ENCODE results near the gene EFNA2. TPM values are rescaled to one million over a fixed set of nuclear protein-coding genes. Genes with fewer than 3 reads are reported as not detected.
A peak's percentile ranks its signal among the peaks of the same experiment; 100 is the strongest.

Gene EFNA2
- total RNA-seq, 1 experiment from 2014 or later = 14.3 TPM

DNA sequence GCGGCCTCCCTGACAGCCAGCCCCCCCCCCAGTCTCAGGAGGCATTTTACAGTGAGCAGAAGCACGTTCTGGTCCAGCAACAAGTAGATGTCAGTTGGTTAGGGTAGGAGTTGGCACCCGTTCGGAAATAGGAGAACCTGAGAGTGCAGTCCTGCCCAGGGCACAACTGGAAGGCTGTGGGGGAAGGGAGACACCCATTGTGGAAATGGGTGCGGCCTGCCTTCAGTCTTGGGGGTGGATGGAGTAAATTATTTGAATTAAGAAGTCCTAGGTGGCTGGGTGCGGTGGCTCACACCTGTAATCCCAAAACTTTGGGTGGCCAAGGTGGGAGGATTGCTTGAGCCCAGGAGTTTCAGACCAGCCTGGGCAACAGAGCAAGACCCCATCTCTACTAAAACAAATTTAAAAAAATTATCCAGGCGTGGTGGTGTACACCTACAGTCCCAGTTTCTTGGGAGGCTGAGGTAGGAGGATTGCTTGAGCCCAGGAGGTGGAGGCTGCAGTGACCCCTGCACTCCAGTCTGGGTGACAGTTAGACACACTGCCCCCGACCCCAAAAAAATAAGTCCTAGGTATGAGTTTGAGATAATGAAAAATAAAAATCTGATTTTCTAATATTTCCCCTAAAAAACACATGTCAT lies 15.3 kb upstream of the EFNA2 start:
- Histone ChIP-seq H3K9ac (ENCODE audit: extremely low read depth, insufficient read length, low read length) (peak overlapping the region; percentile 86), H3T11ph (ENCODE audit: low read length) (no peak overlapping the region), H3K18ac (ENCODE audit: insufficient read length, low read depth, low read length) (peak overlapping the region; percentile 43), H2BK12ac (ENCODE audit: insufficient read length, low read depth, low read length) (no peak overlapping the region), H3K9me3 (ENCODE audit: control insufficient read depth, low read depth, low read length) (no peaks in the 10 kb centered on the region), H4K91ac (ENCODE audit: insufficient read length, low read depth, low read length) (no peak overlapping the region), H2AK5ac (ENCODE audit: insufficient read length, low read length) (no peak overlapping the region), H3K23ac (ENCODE audit: insufficient read length, low read depth, low read length) (no peak overlapping the region), H3K23me2 (ENCODE audit: insufficient read length, low read depth, low read length, poor library complexity, severe bottlenecking) (peaks cover 20% of the 10 kb centered on the region), H2BK15ac (ENCODE audit: low read depth, low read length) (no peak overlapping the region), H2BK20ac (ENCODE audit: low read depth, low read length, poor library complexity, severe bottlenecking) (no peak overlapping the region), H2AFZ (ENCODE audit: low read length) (no peak overlapping the region), H2BK120ac (ENCODE audit: low read depth, low read length, poor library complexity, severe bottlenecking) (no peak overlapping the region), H3K4me2 (ENCODE audit: insufficient read depth, insufficient read length, low read length) (peak overlapping the region; percentile 87), H3K27ac (ENCODE audit: insufficient read length, low read depth, low read length) (no peak overlapping the region), H3K79me2 (ENCODE audit: insufficient read depth, low read length) (peaks cover 4% of the 10 kb centered on the region; the same call in 1 of the 2 replicates), H3K4ac (ENCODE audit: low read depth, low read length) (no peak overlapping the region), H3K27me3 (ENCODE audit: insufficient read depth, low read length) (no peaks in the 10 kb centered on the region), H2BK5ac (ENCODE audit: insufficient read length, low read length) (no peak overlapping the region), H3K4me1 (ENCODE audit: insufficient read depth, low read length) (no peaks in the 10 kb centered on the region; the same call in 1 of the 2 replicates), H4K20me1 (ENCODE audit: control insufficient read depth, insufficient read depth, insufficient read length) (no peaks in the 10 kb centered on the region), H3K56ac (ENCODE audit: insufficient read length, low read depth, low read length) (no peak overlapping the region), H3K79me1 (ENCODE audit: insufficient read depth, low read depth, low read length, poor library complexity, severe bottlenecking) (peaks cover 9% of the 10 kb centered on the region), H4K5ac (ENCODE audit: insufficient read length, low read depth, low read length) (no peak overlapping the region), H4K8ac (replicated peaks; ENCODE audit: insufficient read length, low read depth, low read length) (no peak overlapping the region), H3K14ac (ENCODE audit: insufficient read depth, low read length) (peak overlapping the region; percentile 72; the same call in 1 of the 2 replicates)
- no CpG with 5 or more reads among the region's 8 CpGs for WGBS (ENCODE audit: extremely low coverage, insufficient read length, low lambda C conversion rate)
- no peaks in the 10 kb centered on the region for H3K9me3 Mint-ChIP-seq
- DNase-seq = no peak
- peaks cover 36 to 49% (median 46%) of the 10 kb centered on the region in 3 experiments for H3K36me3 Mint-ChIP-seq (ENCODE audit: insufficient read depth in 1 of 3, low read depth in 3 of 3)
- H3K4me1 Mint-ChIP-seq = peaks cover 51 to 61% of the 10 kb centered on the region in 2 experiments
- H3K27ac Mint-ChIP-seq = peak overlapping the region; percentile 95 to 99 (median 95)
- H3K4me3 Mint-ChIP-seq = peak overlapping the region; percentile 85 to 90
- peaks cover 13% of the 10 kb centered on the region for H3K27me3 Mint-ChIP-seq (ENCODE audit: low read depth)
- TF ChIP-seq, protein P1, sequence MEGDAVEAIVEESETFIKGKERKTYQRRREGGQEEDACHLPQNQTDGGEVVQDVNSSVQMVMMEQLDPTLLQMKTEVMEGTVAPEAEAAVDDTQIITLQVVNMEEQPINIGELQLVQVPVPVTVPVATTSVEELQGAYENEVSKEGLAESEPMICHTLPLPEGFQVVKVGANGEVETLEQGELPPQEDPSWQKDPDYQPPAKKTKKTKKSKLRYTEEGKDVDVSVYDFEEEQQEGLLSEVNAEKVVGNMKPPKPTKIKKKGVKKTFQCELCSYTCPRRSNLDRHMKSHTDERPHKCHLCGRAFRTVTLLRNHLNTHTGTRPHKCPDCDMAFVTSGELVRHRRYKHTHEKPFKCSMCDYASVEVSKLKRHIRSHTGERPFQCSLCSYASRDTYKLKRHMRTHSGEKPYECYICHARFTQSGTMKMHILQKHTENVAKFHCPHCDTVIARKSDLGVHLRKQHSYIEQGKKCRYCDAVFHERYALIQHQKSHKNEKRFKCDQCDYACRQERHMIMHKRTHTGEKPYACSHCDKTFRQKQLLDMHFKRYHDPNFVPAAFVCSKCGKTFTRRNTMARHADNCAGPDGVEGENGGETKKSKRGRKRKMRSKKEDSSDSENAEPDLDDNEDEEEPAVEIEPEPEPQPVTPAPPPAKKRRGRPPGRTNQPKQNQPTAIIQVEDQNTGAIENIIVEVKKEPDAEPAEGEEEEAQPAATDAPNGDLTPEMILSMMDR (conservative IDR thresholded peaks at IDR 0.05) = no peak
